NCI-H187 (cell line): ENCODE measurements around the gene RAB3D.
"Not testable (repeated sequence)": the region's sequence is repeated elsewhere in the genome, so short reads cannot be mapped to it uniquely, and the experiment has no call there.

Source experiments
- DNase-seq, 2 experiments: peaks; one replicate each; lab custom pipeline; 2025; lab: John Stamatoyannopoulos, UW

RAB3D gene

GRCh38 chr19:11365557-11366117, 26.2 kb upstream of the RAB3D start:
- DNase-seq, result no peak

- DNase-seq, result no peak
Observed at GRCh38 chr19:11364935-11365334, 25.5 kb upstream of the RAB3D start.

- DNase-seq, result no peak
Observed at GRCh38 chr19:11364296-11364904, 24.9 kb upstream of the RAB3D start.

GRCh38 chr19:11363881-11364280, 24.4 kb upstream of the RAB3D start:
- DNase-seq, result no peak

- no peak for DNase-seq
Observed at GRCh38 chr19:11361771-11362731, 22.6 kb upstream of the RAB3D start.

- DNase-seq, result no peak
Observed at GRCh38 chr19:11361037-11361770, 21.7 kb upstream of the RAB3D start.

- DNase-seq, result no peak
Observed at GRCh38 chr19:11359421-11359820, 20.0 kb upstream of the RAB3D start.

- no peak for DNase-seq
Observed at GRCh38 chr19:11356676-11357550, 17.5 kb upstream of the RAB3D start.

- no peak for DNase-seq
Observed at GRCh38 chr19:11356074-11356397, 16.6 kb upstream of the RAB3D start.

- DNase-seq, result peak; percentile 15 to 73
Observed at GRCh38 chr19:11355160-11356073, 16.0 kb upstream of the RAB3D start, which contains the start of gene PLPPR2. PLPPR2 (plus strand) TSS chr19:11355432; CDS start chr19:11357674, 2,242 bp downstream.

GRCh38 chr19:11354102-11354501, 14.6 kb upstream of the RAB3D start:
- DNase-seq, result not testable (repeated sequence)

- no peak for DNase-seq
Observed at GRCh38 chr19:11349171-11349570, 9.7 kb upstream of the RAB3D start.

GRCh38 chr19:11347546-11348039, 8.1 kb upstream of the RAB3D start:
- DNase-seq, result no peak

- DNase-seq, result peak; percentile 84 to 89
Observed at GRCh38 chr19:11346104-11346940, 6.9 kb upstream of the RAB3D start, which contains the start of the genes CCDC159 and TMEM205. CCDC159 (plus strand) TSS chr19:11346519; CDS start chr19:11346607, 88 bp downstream. TMEM205 (minus strand) TSS chr19:11346268; CDS start chr19:11345619, 649 bp downstream.

- DNase-seq, result no peak
Observed at GRCh38 chr19:11345122-11345803, 5.8 kb upstream of the RAB3D start.

- no peak for DNase-seq
Observed at GRCh38 chr19:11342429-11342828, 3.0 kb upstream of the RAB3D start.

- DNase-seq, result not testable (repeated sequence)
Observed at GRCh38 chr19:11340099-11340467, 626 bp upstream of the RAB3D start.

- no peak for DNase-seq
Observed at GRCh38 chr19:11338569-11339253, 746 bp downstream of the RAB3D start.
